K562 (cell line): ENCODE data around the gene CTCFL. TPM values are rescaled to one million over a fixed set of nuclear protein-coding genes. Genes with fewer than 3 reads are reported as not detected.

ENCODE experiments used
- ATF1 ChIP-seq, 2 experiments: fragments of 450-650 bp in 1 of 2; IDR thresholded peaks; 2 replicates each; pipeline ENCODE4 v1.6.1; 2016; ENCODE audit warnings: missing compliant biosample characterization in 1 of 2, missing genetic modification characterization in 1 of 2
- CREB1 ChIP-seq, 2 experiments: sonication (generic) in 1 of 2; formaldehyde crosslinking in 1 of 2; IDR thresholded peaks; 2 replicates each; pipeline versions ENCODE4 v1.6.1 to v1.8.0; 2012 to 2022; ENCODE audit warnings: inconsistent platforms in 1 of 2, mild to moderate bottlenecking in 1 of 2, missing genetic modification reagents in 1 of 2, moderate library complexity in 1 of 2
- CREM ChIP-seq: IDR thresholded peaks from 2 replicates; pipeline ENCODE4 v1.6.1; 2014; ENCODE audit warnings: antibody characterized with exemption, low read depth
- CTBP1 ChIP-seq: fragments of 450-650 bp; IDR thresholded peaks from 2 replicates; pipeline ENCODE4 v1.6.1; 2016; ENCODE audit warnings: borderline replicate concordance
- FOS ChIP-seq: IDR thresholded peaks from 3 replicates; pipeline ENCODE4 v1.6.1; 2011; ENCODE audit not compliant: insufficient read length; ENCODE audit errors: extremely low read depth
- HDAC2 ChIP-seq: fragments of 450-650 bp; IDR thresholded peaks from 2 replicates; pipeline ENCODE4 v1.6.1; 2016; ENCODE audit warnings: mild to moderate bottlenecking
- HDAC3 ChIP-seq: fragments of 450-650 bp; IDR thresholded peaks from 2 replicates; pipeline ENCODE4 v1.6.1; 2018; ENCODE audit warnings: borderline replicate concordance, mild to moderate bottlenecking, moderate library complexity; ENCODE audit not compliant: partially characterized antibody
- HMG20A ChIP-seq: fragments of 450-650 bp; formaldehyde crosslinking; conservative IDR thresholded peaks from 2 replicates; pipeline ENCODE4 v1.4.0; 2020; ENCODE audit warnings: mild to moderate bottlenecking, mixed read lengths
- MECOM ChIP-seq: fragments of 250-450 bp; sonication (Bioruptor Pico); IDR thresholded peaks from 2 replicates; pipeline ENCODE4 v1.8.0; 2022; ENCODE audit warnings: inconsistent platforms
- MYC ChIP-seq, 2 experiments: fragments of 250-450 bp in 1 of 2; sonication (Bioruptor Pico) in 1 of 2; IDR thresholded peaks; 2 replicates each; pipeline versions ENCODE4 v1.5.1 to v1.6.1; 2012 to 2021; ENCODE audit warnings: low read depth in 2 of 2, borderline replicate concordance in 1 of 2, improper control_type of control experiment in 1 of 2, low read length in 1 of 2, mild to moderate bottlenecking in 1 of 2, moderate library complexity in 1 of 2
- NELFE ChIP-seq: IDR thresholded peaks from 2 replicates; pipeline ENCODE4 v1.6.1; 2011; ENCODE audit warnings: mild to moderate bottlenecking; ENCODE audit not compliant: insufficient read depth, insufficient read length
- NFIC ChIP-seq: fragments of 450-650 bp; IDR thresholded peaks from 2 replicates; pipeline ENCODE4 v1.6.1; 2017; ENCODE audit warnings: mild to moderate bottlenecking, inconsistent platforms
- NR2C2 ChIP-seq, 2 experiments: fragments of 200-800 bp in 1 of 2; sonication (Bioruptor generic) in 1 of 2; sonication (generic) in 1 of 2; formaldehyde crosslinking in 1 of 2; IDR thresholded peaks; 2 replicates each; pipeline versions ENCODE4 v1.6.1 to v1.8.0; 2016 to 2022; ENCODE audit warnings: mild to moderate bottlenecking in 1 of 2, missing compliant biosample characterization in 1 of 2, missing genetic modification characterization in 1 of 2, missing genetic modification reagents in 1 of 2
- POLR2B ChIP-seq: fragments of 450-650 bp; IDR thresholded peaks from 2 replicates; pipeline ENCODE4 v1.6.1; 2018; ENCODE audit warnings: low read depth; ENCODE audit not compliant: partially characterized antibody
- RFX1 ChIP-seq: fragments of 450-650 bp; IDR thresholded peaks from 2 replicates; pipeline ENCODE4 v1.6.1; 2016; ENCODE audit warnings: mild to moderate bottlenecking, moderate library complexity
- SP2 ChIP-seq: IDR thresholded peaks from 2 replicates; pipeline ENCODE4 v1.6.1; 2011; ENCODE audit warnings: mild to moderate bottlenecking, low read depth, low read length, moderate library complexity; ENCODE audit not compliant: poor library complexity, severe bottlenecking; ENCODE audit errors: extremely low read depth
- SPI1 ChIP-seq: IDR thresholded peaks from 2 replicates; pipeline ENCODE4 v1.6.1; 2011; ENCODE audit warnings: low read depth, low read length, control low read depth, borderline replicate concordance
- TAL1 ChIP-seq: fragments of 450-650 bp; IDR thresholded peaks from 2 replicates; pipeline ENCODE4 v1.6.1; 2016; ENCODE audit warnings: mild to moderate bottlenecking
- TEAD4 ChIP-seq, 2 experiments: sonication (generic) in 1 of 2; formaldehyde crosslinking in 1 of 2; IDR thresholded peaks; 2 replicates each; pipeline versions ENCODE4 v1.6.1 to v1.8.0; 2012 to 2022; ENCODE audit warnings: borderline replicate concordance in 1 of 2, inconsistent platforms in 1 of 2, low read length in 1 of 2, mild to moderate bottlenecking in 1 of 2, missing genetic modification reagents in 1 of 2
- VEZF1 ChIP-seq: fragments of 200-800 bp; sonication (Bioruptor generic); IDR thresholded peaks from 2 replicates; pipeline ENCODE4 v1.6.1; 2017; ENCODE audit warnings: missing genetic modification characterization, missing compliant biosample characterization
- ZNF75A ChIP-seq: fragments of 450-650 bp; formaldehyde crosslinking; IDR thresholded peaks from 2 replicates; pipeline ENCODE4 v1.4.0; 2020; ENCODE audit warnings: mild to moderate bottlenecking
- polyA plus RNA-seq, 8 experiments: library from polyadenylated mRNA; depleted of rRNA in 4 of 8; stranded (reverse) in 5 of 8; unstranded in 3 of 8; fragments of >200 nt; fragmentation: Nextera tagmentation in 2 of 8; fragmentation: Illumina TruSeq in 1 of 8; extraction: Ambion mirVana in 2 of 8; extraction: Trizol in 1 of 8; gene quantifications; 2 replicates each; pipeline versions ENCODE4 v1.2.1 to v1.2.3, GENCODE V29; 2011 to 2014; ENCODE audit warnings: inconsistent platforms in 1 of 8, missing spikeins in 1 of 8
- total RNA-seq, 7 experiments: library from RNA; depleted of rRNA in 6 of 7; stranded (reverse); fragments of >200 nt in 6 of 7; fragmentation: Illumina TruSeq in 2 of 7; extraction: Trizol in 2 of 7; gene quantifications; 2 replicates each; pipeline versions ENCODE4 v1.2.1 to v1.2.3, GENCODE V29; 2011 to 2021; ENCODE audit warnings: low replicate concordance in 1 of 7
- TF ChIP-seq, protein P1 (sequence below), 2 experiments: IDR thresholded peaks in 1 of 2; conservative IDR thresholded peaks in 1 of 2; 2 replicates each; pipeline ENCODE4 v1.6.1; 2016; ENCODE audit warnings: low read depth in 2 of 2, mild to moderate bottlenecking in 1 of 2, missing compliant biosample characterization in 1 of 2, missing genetic modification characterization in 1 of 2, moderate library complexity in 1 of 2

The CTCFL gene
- total and polyA plus RNA-seq, 9 of the 15 experiments (the other 6 are each of a cell fraction or from before 2014, with no cell fraction given), result 42.4 to 188 (median 111) TPM

DNA sequence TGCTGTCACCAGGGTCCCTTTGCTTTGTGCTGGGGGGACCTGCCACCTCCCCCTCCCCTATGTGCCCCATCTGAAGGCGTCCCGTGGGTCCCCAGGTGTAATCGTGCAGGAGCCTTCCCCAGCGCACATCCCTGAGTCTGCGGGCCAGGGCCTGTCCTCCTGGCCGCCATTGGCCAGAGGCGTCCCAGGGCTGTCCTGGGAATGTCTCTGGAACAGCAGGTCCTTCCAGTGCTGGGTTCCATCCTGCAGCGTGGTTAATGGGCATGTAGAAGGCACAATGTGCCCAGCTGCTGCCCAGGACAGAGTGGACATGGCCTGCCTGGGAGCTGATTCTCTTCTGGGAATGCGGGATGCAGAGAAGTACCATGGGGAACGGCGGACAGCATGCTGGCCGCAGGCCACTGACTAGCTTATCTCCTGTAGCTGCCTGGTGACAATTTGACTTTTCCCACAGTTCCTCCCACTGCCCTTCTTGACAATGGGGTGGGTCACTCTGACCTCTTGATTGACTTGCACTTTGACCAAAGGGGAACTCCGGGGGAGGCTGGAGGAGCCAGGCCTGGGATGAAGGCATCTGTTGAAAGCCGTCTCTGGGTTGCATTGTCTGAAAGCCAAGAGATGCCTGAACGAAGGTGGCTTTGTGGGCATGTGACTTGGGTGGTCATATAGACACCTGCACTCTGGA, 64.0 kb downstream of the CTCFL start (continued):
- TF ChIP-seq TEAD4 (IDR thresholded peaks at IDR 0.05; ENCODE audit: low read length), result 0 out of 2 replicates have a peak, but pooled peaks have one; percentile 55
- TF ChIP-seq TEAD4 (CRISPR knock-in tag; IDR thresholded peaks at IDR 0.05; ENCODE audit: borderline replicate concordance), result no peak
- peak; percentile 86 for TF ChIP-seq SPI1
- no peak for TF ChIP-seq NELFE
- TF ChIP-seq HDAC3, result no peak
- TF ChIP-seq TAL1, result peak; percentile 10; the same call in 1 of the 2 replicates
- peak; percentile 27; the same call in 1 of the 2 replicates for TF ChIP-seq RFX1
- peak; percentile 75 for TF ChIP-seq NFIC
- no peak for TF ChIP-seq HMG20A (CRISPR knock-in tag)
- peak; percentile 21; the same call in 1 of the 2 replicates for TF ChIP-seq CREM
- no peak for TF ChIP-seq ATF1 (CRISPR knock-in tag; IDR thresholded peaks at IDR 0.05)
- peak; percentile 40; the same call in 1 of the 2 replicates for TF ChIP-seq ATF1 (tag; IDR thresholded peaks at IDR 0.05)
- 0 out of 2 replicates have a peak, but pooled peaks have one; percentile 35 for TF ChIP-seq MYC (IDR thresholded peaks at IDR 0.05; ENCODE audit: low read depth, low read length)
- no peak for TF ChIP-seq MYC (CRISPR knock-in tag; IDR thresholded peaks at IDR 0.05; ENCODE audit: borderline replicate concordance, low read depth)
- TF ChIP-seq HDAC2, result 0 out of 2 replicates have a peak, but pooled peaks have one; percentile 28
- peak; percentile 91 for TF ChIP-seq NR2C2 (CRISPR knock-in tag; IDR thresholded peaks at IDR 0.05)
- peak; percentile 92 for TF ChIP-seq NR2C2 (tag; IDR thresholded peaks at IDR 0.05)
- peak; percentile 20; the same call in 1 of the 2 replicates for TF ChIP-seq CTBP1
- TF ChIP-seq ZNF75A, result peak; percentile 87
- no peak for TF ChIP-seq MECOM (CRISPR knock-in tag)
- TF ChIP-seq SP2, result peak; percentile 49
- TF ChIP-seq POLR2B, result no peak
- TF ChIP-seq CREB1 (IDR thresholded peaks at IDR 0.05), result no peak
- TF ChIP-seq CREB1 (CRISPR knock-in tag; IDR thresholded peaks at IDR 0.05), result no peak
- peak; percentile 59 for TF ChIP-seq VEZF1 (CRISPR knock-in tag)
- peak; percentile 24 for TF ChIP-seq FOS
- TF ChIP-seq, protein P1, sequence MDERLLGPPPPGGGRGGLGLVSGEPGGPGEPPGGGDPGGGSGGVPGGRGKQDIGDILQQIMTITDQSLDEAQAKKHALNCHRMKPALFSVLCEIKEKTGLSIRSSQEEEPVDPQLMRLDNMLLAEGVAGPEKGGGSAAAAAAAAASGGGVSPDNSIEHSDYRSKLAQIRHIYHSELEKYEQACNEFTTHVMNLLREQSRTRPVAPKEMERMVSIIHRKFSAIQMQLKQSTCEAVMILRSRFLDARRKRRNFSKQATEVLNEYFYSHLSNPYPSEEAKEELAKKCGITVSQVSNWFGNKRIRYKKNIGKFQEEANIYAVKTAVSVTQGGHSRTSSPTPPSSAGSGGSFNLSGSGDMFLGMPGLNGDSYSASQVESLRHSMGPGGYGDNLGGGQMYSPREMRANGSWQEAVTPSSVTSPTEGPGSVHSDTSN (CRISPR knock-in tag; IDR thresholded peaks at IDR 0.05; ENCODE audit: low read depth), result peak; percentile 84
- TF ChIP-seq, protein P1 (tag; conservative IDR thresholded peaks at IDR 0.05; ENCODE audit: low read depth), result peak; percentile 94
